ENCODE measurements around the gene HDAC9.

- TF ChIP-seq, protein P1, sequence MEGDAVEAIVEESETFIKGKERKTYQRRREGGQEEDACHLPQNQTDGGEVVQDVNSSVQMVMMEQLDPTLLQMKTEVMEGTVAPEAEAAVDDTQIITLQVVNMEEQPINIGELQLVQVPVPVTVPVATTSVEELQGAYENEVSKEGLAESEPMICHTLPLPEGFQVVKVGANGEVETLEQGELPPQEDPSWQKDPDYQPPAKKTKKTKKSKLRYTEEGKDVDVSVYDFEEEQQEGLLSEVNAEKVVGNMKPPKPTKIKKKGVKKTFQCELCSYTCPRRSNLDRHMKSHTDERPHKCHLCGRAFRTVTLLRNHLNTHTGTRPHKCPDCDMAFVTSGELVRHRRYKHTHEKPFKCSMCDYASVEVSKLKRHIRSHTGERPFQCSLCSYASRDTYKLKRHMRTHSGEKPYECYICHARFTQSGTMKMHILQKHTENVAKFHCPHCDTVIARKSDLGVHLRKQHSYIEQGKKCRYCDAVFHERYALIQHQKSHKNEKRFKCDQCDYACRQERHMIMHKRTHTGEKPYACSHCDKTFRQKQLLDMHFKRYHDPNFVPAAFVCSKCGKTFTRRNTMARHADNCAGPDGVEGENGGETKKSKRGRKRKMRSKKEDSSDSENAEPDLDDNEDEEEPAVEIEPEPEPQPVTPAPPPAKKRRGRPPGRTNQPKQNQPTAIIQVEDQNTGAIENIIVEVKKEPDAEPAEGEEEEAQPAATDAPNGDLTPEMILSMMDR (IDR thresholded peaks at IDR 0.05), result no peak
- TF ChIP-seq EZH2 (IDR thresholded peaks at IDR 0.05), result no peak
These were observed 94.7 kb downstream of the HDAC9 start for GRCh38 chr7:18590241-18590640.
